Astrocyte of the cerebellum (primary cell): Measurements from ENCODE around the gene SSRP1.

Source experiments
- DNase-seq: peaks from one replicate; pipeline ENCODE4 v3.0.0-alpha.2; 2011; ENCODE audit warnings: low read depth
- H3K4me3 ChIP-seq: 2 replicates; pipeline ENCODE4 v1.5.1; 2011; ENCODE audit warnings: mild to moderate bottlenecking, low read depth, low read length, moderate library complexity
- in situ Hi-C: cut with HindIII; loops from 2 replicates; pipeline ENCODE4 v1.10.0; 2017; ENCODE audit warnings: low sequenced_read_pairs
- TF ChIP-seq, protein P1 (sequence below): IDR thresholded peaks from 2 replicates; pipeline ENCODE4 v1.5.1; 2012; ENCODE audit warnings: low read length, low read depth, moderate library complexity, mild to moderate bottlenecking; ENCODE audit errors: missing control alignments

Gene SSRP1

DNA sequence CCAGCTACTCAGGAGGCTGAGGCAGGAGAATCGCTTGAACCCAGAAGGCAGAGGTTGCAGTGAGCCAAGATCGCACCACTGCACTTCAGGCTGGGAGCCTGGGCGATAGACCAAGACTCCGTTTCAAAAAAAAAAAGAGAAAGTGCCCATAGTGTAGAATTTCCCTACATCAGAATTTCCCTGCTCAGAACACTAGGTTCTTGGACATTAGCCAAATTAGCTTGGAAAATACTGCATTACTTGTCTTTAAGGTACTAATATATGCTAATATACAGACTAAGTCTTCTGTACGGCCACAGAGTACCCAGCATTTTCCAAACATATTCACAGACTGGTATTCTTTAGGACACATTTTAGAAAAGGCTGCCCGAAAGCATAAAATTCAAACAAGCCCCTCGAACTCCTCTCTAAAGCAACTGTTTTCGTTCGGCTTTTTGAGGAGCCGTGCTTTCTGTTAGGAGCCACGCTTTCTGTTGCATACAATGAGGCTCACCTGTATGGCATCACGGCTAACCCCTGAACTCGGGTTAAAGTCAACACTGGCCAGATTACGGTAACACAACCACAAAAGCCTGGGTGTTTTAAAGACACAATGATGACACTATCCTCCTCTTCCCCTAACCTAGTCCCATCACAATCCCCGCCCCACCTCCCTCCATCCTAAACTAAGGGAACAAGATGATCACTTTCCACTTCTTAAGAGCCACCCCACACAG, 29.4 kb downstream of the SSRP1 start:
- DNase-seq: no peak
- TF ChIP-seq, protein P1, sequence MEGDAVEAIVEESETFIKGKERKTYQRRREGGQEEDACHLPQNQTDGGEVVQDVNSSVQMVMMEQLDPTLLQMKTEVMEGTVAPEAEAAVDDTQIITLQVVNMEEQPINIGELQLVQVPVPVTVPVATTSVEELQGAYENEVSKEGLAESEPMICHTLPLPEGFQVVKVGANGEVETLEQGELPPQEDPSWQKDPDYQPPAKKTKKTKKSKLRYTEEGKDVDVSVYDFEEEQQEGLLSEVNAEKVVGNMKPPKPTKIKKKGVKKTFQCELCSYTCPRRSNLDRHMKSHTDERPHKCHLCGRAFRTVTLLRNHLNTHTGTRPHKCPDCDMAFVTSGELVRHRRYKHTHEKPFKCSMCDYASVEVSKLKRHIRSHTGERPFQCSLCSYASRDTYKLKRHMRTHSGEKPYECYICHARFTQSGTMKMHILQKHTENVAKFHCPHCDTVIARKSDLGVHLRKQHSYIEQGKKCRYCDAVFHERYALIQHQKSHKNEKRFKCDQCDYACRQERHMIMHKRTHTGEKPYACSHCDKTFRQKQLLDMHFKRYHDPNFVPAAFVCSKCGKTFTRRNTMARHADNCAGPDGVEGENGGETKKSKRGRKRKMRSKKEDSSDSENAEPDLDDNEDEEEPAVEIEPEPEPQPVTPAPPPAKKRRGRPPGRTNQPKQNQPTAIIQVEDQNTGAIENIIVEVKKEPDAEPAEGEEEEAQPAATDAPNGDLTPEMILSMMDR: no peak
- no peak overlapping the region for H3K4me3 ChIP-seq
- in situ Hi-C loops: no loop called here

- no peak for DNase-seq
- TF ChIP-seq, protein P1: no peak
- no peak overlapping the region for H3K4me3 ChIP-seq
- in situ Hi-C loops: no loop called here
Observed at GRCh38 chr11:57305523-57305922, 30.2 kb downstream of the SSRP1 start.

DNA sequence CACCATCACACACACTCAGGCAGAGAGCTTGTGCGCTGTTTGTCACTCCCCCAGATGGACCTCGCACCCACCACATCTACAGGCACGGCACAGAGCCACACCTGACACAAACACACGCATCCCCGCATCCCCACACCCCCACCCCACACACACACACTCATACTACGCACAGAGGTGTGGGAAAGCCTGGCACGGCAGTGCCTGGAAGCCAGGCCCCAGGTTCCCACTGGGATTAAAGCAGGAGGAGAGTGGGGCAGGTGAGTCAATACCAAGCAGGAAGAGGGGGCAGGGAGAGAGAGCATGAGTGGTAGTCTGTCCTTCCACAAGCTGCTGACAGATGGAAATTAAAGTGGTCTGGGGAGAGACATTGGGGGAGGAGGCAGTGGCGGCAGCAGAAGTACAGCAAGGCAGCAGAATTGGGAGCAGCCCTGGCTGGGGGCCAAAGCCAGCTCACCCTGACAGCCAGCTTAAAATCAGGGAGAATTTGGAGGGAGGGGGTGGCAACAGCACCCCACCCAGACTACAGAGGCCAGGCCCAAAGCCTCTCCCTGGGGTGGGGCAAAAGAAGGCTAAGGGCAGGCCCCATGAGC, 31.6 kb downstream of the SSRP1 start:
- TF ChIP-seq, protein P1: no peak
- H3K4me3 ChIP-seq: no peak overlapping the region
- in situ Hi-C loops: no loop called here
- no peak for DNase-seq

- TF ChIP-seq, protein P1: no peak
- no peak for DNase-seq
- in situ Hi-C loops: no loop called here
- no peak overlapping the region for H3K4me3 ChIP-seq
Observed at GRCh38 chr11:57303280-57303989, 32.3 kb downstream of the SSRP1 start.

DNA sequence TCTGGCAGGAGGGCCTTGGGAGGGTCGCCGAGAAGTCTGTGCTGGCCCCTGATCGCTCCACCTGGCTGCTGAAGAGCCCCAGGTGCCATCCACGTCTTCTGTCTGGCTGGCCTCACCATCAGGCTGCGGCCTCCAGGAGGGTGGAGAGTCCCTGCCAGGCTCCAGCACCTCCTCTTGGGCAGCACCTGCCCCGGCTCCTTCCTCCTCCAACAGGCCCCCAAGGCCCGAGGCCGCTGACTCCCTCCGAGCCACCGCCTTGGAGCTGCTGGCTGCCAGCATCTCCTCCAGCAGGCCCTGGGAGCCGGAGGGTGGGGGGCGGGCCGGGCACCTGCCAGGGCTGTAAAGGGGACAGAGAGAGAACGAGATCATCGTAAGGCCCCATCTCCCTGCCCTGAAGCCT, 33.2 kb downstream of the SSRP1 start:
- no peak for DNase-seq
- TF ChIP-seq, protein P1: no peak
- no peak overlapping the region for H3K4me3 ChIP-seq
- in situ Hi-C loops: no loop called here

GRCh38 chr11:57301711-57302423, 33.8 kb downstream of the SSRP1 start:
- TF ChIP-seq, protein P1: no peak
- no peak for DNase-seq
- H3K4me3 ChIP-seq: no peak overlapping the region
- in situ Hi-C loops: no loop called here
